Body of pancreas (tissue), 4 donors: Measurements from ENCODE around the gene NAA20.

Experiments
- CTCF ChIP-seq, 7 experiments: fragments of 450-650 bp in 4 of 7; fragments of 200-600 bp in 3 of 7; sonication (generic) in 3 of 7; IDR thresholded peaks; one replicate each; pipeline ENCODE4 v1.5.1; 2016 to 2019; ENCODE audit warnings: antibody characterized with exemption in 7 of 7
- POLR2A ChIP-seq, 3 donors: fragments of 450-650 bp; IDR thresholded peaks; one replicate each; pipeline ENCODE4 v1.6.1; 2016; ENCODE audit warnings: antibody characterized with exemption in 3 of 3, mild to moderate bottlenecking in 2 of 3

- peak in 2 of 3 donors; percentile 61 to 72 for TF ChIP-seq POLR2A (IDR thresholded peaks at IDR 0.05)
- TF ChIP-seq CTCF (IDR thresholded peaks at IDR 0.05), result no peak
These were observed 40.4 kb upstream of the NAA20 start for GRCh38 chr20:19976595-19977372.
